HUES48 (cell line): ENCODE data around the gene TNRC6C.

Experiments used
- H3K27ac ChIP-seq: one replicate; pipeline ENCODE4 v1.7.0; 2013; ENCODE audit warnings: low read depth, low read length, inconsistent platforms
- H3K27me3 ChIP-seq: 2 replicates; pipeline ENCODE4 v1.6.1; 2013; ENCODE audit warnings: mild to moderate bottlenecking, low read length; ENCODE audit not compliant: control insufficient read depth, insufficient read depth
- H3K36me3 ChIP-seq: 2 replicates; pipeline ENCODE4 v1.6.1; 2013; ENCODE audit warnings: low read length; ENCODE audit not compliant: control insufficient read depth, insufficient read depth
- H3K4me1 ChIP-seq: 2 replicates; pipeline ENCODE4 v1.6.1; 2013; ENCODE audit warnings: mild to moderate bottlenecking, low read length; ENCODE audit not compliant: control insufficient read depth, insufficient read depth
- H3K4me3 ChIP-seq: 2 replicates; pipeline ENCODE4 v1.5.1; 2013; ENCODE audit warnings: mild to moderate bottlenecking, low read depth, low read length
- H3K9ac ChIP-seq: 2 replicates; pipeline ENCODE4 v1.6.1; 2013; ENCODE audit warnings: mild to moderate bottlenecking, low read depth, low read length, moderate library complexity
- H3K9me3 ChIP-seq: 2 replicates; pipeline ENCODE4 v1.6.1; 2013; ENCODE audit warnings: low read length; ENCODE audit not compliant: control insufficient read depth, insufficient read depth

The TNRC6C gene

GRCh38 chr17:78107457-78107856, 149.0 kb downstream of the TNRC6C start:
- no peak overlapping the region for H3K9ac ChIP-seq
- H3K4me3 ChIP-seq = no peak overlapping the region
- no peak overlapping the region for H3K27ac ChIP-seq
- peaks cover 29% of the 10 kb centered on the region for H3K36me3 ChIP-seq
- H3K9me3 ChIP-seq = no peaks in the 10 kb centered on the region
- no peaks in the 10 kb centered on the region for H3K27me3 ChIP-seq
- H3K4me1 ChIP-seq = no peaks in the 10 kb centered on the region

GRCh38 chr17:78107976-78108725, 149.6 kb downstream of the TNRC6C start:
- H3K27ac ChIP-seq = no peak overlapping the region
- peaks cover 22% of the 10 kb centered on the region for H3K36me3 ChIP-seq
- no peaks in the 10 kb centered on the region for H3K9me3 ChIP-seq
- no peaks in the 10 kb centered on the region for H3K27me3 ChIP-seq
- no peaks in the 10 kb centered on the region for H3K4me1 ChIP-seq
- no peak overlapping the region for H3K9ac ChIP-seq
- H3K4me3 ChIP-seq = no peak overlapping the region

GRCh38 chr17:78108726-78109488, 150.4 kb downstream of the TNRC6C start:
- peaks cover 14% of the 10 kb centered on the region for H3K36me3 ChIP-seq
- no peak overlapping the region for H3K4me3 ChIP-seq
- no peaks in the 10 kb centered on the region for H3K4me1 ChIP-seq
- no peaks in the 10 kb centered on the region for H3K9me3 ChIP-seq
- no peak overlapping the region for H3K27ac ChIP-seq
- no peaks in the 10 kb centered on the region for H3K27me3 ChIP-seq
- no peak overlapping the region for H3K9ac ChIP-seq

DNA sequence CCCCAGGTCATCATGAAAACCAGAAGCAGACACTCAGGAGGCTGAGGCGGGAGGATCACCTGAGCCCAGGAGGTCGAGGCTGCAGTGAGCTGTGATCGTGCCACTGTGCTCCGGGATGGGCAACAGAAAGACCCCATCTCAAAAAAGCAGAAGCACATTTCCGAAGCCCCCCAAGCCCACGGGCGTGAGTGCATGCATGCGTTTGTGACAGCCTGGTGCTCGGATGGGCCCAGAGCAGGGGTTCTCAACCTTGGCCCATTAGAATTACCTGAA, 150.9 kb downstream of the TNRC6C start:
- Histone ChIP-seq H3K36me3 (peaks cover 10% of the 10 kb centered on the region), H3K9ac (no peak overlapping the region), H3K27ac (no peak overlapping the region), H3K9me3 (no peaks in the 10 kb centered on the region), H3K27me3 (no peaks in the 10 kb centered on the region), H3K4me1 (no peaks in the 10 kb centered on the region), H3K4me3 (no peak overlapping the region)

DNA sequence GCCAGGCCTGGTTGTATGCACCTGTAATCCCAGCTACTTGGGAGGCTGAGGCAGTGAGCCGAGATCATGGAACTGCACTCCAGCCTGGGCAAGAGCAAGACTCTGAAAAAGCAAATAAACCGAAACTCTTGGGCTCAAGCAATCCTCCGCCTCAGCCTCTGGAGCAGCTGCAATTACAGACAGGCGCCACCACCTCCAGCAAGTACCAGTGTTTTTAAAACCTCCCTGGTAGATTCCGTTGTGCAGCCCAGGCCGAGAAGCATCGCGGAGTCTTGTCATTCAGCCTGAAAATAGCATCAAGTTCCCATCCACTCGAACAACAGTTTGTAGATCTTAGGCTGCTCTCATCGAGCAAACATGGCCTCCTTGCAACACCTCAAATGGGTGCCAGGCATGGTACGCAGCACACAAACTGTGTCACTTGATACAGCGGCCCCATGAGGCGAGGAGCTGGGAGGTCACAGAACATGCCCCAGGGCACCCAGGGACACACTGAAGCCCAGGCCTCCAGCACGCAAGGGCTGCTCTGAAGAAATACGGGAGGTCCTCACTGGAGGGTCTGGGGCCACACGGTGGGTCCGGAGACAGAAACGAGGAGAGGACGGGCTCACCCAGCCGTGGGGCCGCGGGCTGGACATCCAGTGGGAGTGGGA, 152.0 kb downstream of the TNRC6C start:
- Histone ChIP-seq H3K36me3 (peaks cover 5% of the 10 kb centered on the region), H3K27ac (no peak overlapping the region), H3K9ac (no peak overlapping the region), H3K4me1 (no peaks in the 10 kb centered on the region), H3K4me3 (no peak overlapping the region), H3K9me3 (no peaks in the 10 kb centered on the region), H3K27me3 (no peaks in the 10 kb centered on the region)

GRCh38 chr17:78111016-78111726, 152.7 kb downstream of the TNRC6C start:
- no peaks in the 10 kb centered on the region for H3K4me1 ChIP-seq
- H3K36me3 ChIP-seq = peaks cover 5% of the 10 kb centered on the region
- H3K9me3 ChIP-seq = no peaks in the 10 kb centered on the region
- no peak overlapping the region for H3K9ac ChIP-seq
- no peaks in the 10 kb centered on the region for H3K27me3 ChIP-seq
- no peak overlapping the region for H3K27ac ChIP-seq
- no peak overlapping the region for H3K4me3 ChIP-seq

- Histone ChIP-seq H3K4me3 (no peak overlapping the region), H3K9me3 (no peaks in the 10 kb centered on the region), H3K27ac (no peak overlapping the region), H3K36me3 (peaks cover 4% of the 10 kb centered on the region), H3K9ac (no peak overlapping the region), H3K4me1 (no peaks in the 10 kb centered on the region), H3K27me3 (no peaks in the 10 kb centered on the region)
These were observed 153.4 kb downstream of the TNRC6C start for GRCh38 chr17:78111727-78112517.

DNA sequence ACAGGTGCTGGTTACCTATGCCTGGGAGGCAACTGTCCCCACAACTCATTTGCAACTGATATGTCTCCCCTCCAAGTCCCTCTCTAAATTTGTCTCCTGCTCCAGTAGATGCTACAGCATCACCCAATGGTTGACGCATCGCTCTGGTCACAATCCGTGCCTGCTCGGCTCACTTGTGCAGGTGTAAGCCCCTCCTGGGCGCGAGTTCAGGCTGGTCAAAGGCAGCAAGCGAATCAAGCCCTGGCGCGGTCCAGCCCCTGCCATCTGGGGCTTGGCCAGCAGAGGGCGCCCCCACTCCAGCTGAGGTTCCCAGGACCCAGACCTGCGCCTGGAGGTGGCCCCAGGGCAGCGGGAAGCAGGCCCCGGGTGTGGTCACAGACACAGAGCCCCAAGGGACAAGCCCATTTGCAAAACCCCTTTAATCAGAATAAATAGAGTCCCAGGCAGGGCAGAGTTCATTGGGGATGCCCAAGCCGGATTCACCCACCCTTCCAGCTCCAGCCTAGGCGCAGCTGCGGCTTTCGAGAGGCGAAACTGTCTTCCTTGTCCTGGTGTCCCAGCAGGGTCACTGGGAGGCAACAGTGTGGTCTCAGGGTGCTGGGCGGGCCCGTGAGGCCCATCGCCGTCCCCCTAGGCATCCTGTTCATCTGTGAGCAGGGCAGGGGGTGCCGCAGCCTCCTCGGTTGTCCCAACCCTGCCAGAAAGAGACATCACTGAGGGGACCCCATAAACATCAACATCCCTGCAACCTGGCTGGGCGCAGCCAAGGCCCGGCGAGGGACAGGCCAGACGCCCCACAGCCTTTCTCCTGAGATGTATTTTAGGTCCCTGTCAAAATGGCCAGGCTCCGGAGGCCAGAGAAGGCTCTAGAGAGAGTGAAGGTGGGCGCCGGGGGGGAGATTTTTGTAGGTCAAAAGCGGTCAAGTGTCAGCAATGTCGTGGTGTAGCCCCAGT, 154.3 kb downstream of the TNRC6C start:
- no peak overlapping the region for H3K27ac ChIP-seq
- H3K4me1 ChIP-seq = no peaks in the 10 kb centered on the region
- H3K4me3 ChIP-seq = no peak overlapping the region
- no peaks in the 10 kb centered on the region for H3K27me3 ChIP-seq
- H3K9me3 ChIP-seq = no peaks in the 10 kb centered on the region
- H3K36me3 ChIP-seq = no peaks in the 10 kb centered on the region; the same call in 1 of the 2 replicates
- H3K9ac ChIP-seq = no peak overlapping the region

- no peaks in the 10 kb centered on the region for H3K27me3 ChIP-seq
- no peak overlapping the region for H3K4me3 ChIP-seq
- no peaks in the 10 kb centered on the region for H3K4me1 ChIP-seq
- H3K9me3 ChIP-seq = no peaks in the 10 kb centered on the region
- 0 out of 2 replicates have a peak, but pooled peaks cover 1% of the 10 kb centered on the region for H3K36me3 ChIP-seq
- H3K27ac ChIP-seq = no peak overlapping the region
- H3K9ac ChIP-seq = no peak overlapping the region
These were observed 155.6 kb downstream of the TNRC6C start for GRCh38 chr17:78113804-78114785.
